ENCODE data around the gene ZNF385A.

ZNF385A gene

GRCh38 chr12:54401119-54401518 lies 16.6 kb upstream of the ZNF385A start (continued):
- no peak for TF ChIP-seq CTCF (tag by site-specific recombination; IDR thresholded peaks at IDR 0.05)
- TF ChIP-seq, protein P1, sequence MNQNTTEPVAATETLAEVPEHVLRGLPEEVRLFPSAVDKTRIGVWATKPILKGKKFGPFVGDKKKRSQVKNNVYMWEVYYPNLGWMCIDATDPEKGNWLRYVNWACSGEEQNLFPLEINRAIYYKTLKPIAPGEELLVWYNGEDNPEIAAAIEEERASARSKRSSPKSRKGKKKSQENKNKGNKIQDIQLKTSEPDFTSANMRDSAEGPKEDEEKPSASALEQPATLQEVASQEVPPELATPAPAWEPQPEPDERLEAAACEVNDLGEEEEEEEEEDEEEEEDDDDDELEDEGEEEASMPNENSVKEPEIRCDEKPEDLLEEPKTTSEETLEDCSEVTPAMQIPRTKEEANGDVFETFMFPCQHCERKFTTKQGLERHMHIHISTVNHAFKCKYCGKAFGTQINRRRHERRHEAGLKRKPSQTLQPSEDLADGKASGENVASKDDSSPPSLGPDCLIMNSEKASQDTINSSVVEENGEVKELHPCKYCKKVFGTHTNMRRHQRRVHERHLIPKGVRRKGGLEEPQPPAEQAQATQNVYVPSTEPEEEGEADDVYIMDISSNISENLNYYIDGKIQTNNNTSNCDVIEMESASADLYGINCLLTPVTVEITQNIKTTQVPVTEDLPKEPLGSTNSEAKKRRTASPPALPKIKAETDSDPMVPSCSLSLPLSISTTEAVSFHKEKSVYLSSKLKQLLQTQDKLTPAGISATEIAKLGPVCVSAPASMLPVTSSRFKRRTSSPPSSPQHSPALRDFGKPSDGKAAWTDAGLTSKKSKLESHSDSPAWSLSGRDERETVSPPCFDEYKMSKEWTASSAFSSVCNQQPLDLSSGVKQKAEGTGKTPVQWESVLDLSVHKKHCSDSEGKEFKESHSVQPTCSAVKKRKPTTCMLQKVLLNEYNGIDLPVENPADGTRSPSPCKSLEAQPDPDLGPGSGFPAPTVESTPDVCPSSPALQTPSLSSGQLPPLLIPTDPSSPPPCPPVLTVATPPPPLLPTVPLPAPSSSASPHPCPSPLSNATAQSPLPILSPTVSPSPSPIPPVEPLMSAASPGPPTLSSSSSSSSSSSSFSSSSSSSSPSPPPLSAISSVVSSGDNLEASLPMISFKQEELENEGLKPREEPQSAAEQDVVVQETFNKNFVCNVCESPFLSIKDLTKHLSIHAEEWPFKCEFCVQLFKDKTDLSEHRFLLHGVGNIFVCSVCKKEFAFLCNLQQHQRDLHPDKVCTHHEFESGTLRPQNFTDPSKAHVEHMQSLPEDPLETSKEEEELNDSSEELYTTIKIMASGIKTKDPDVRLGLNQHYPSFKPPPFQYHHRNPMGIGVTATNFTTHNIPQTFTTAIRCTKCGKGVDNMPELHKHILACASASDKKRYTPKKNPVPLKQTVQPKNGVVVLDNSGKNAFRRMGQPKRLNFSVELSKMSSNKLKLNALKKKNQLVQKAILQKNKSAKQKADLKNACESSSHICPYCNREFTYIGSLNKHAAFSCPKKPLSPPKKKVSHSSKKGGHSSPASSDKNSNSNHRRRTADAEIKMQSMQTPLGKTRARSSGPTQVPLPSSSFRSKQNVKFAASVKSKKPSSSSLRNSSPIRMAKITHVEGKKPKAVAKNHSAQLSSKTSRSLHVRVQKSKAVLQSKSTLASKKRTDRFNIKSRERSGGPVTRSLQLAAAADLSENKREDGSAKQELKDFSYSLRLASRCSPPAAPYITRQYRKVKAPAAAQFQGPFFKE (tag by site-specific recombination; IDR thresholded peaks at IDR 0.05; ENCODE audit: borderline replicate concordance), result no peak
- TF ChIP-seq ZNF391 (tag by site-specific recombination; IDR thresholded peaks at IDR 0.05; ENCODE audit: borderline replicate concordance, low read depth), result no peak
- no peak for TF ChIP-seq HIC1 (tag by site-specific recombination; IDR thresholded peaks at IDR 0.05)

GRCh38 chr12:54398995-54399793 lies 14.7 kb upstream of the ZNF385A start:
- H3K27ac ChIP-seq (ENCODE audit: extremely low read depth, low read depth, low read length), result no peak overlapping the region

More at GRCh38 chr12:54398995-54399793, 14.7 kb upstream of the ZNF385A start:
- no peaks in the 10 kb centered on the region for H3K4me1 ChIP-seq (ENCODE audit: control insufficient read depth, insufficient read depth, low read length)
- no peaks in the 10 kb centered on the region for H3K9me3 ChIP-seq (ENCODE audit: control insufficient read depth, insufficient read depth, low read depth, low read length)
- ChIA-PET CTCF (interaction anchor here (0.6 to 12.2 kb wide), 44 partner anchors 13 to 1449 kb away, joined by 3 to 924 read pairs (median 4); partner anchors contain the start of genes ITGA5 and ZNF385A), POLR2A (interaction anchor here (0.8 to 1.7 kb wide), 4 partner anchors 19 to 41 kb away, joined by 3 to 15 read pairs (median 5); no protein-coding TSS in a partner anchor)
- H3K36me3 ChIP-seq (ENCODE audit: control insufficient read depth in 2 of 2, insufficient read depth in 1 of 2, low read length in 2 of 2), result peaks cover 16 to 98% of the 10 kb centered on the region in 2 experiments
- peak; percentile 24; the same call in 1 of the 2 replicates for TF ChIP-seq PRDM1 (tag by site-specific recombination; IDR thresholded peaks at IDR 0.05)
- TF ChIP-seq ZNF692 (tag by site-specific recombination; IDR thresholded peaks at IDR 0.05), result peak; percentile 43; the same call in 1 of the 2 replicates
- TF ChIP-seq ZNF660 (tag by site-specific recombination; IDR thresholded peaks at IDR 0.05), result 0 out of 2 replicates have a peak, but pooled peaks have one; percentile 36
- peak; percentile 94 for TF ChIP-seq ZNF654 (tag by site-specific recombination; IDR thresholded peaks at IDR 0.05; ENCODE audit: low read depth)
- TF ChIP-seq SETDB1 (IDR thresholded peaks at IDR 0.05; ENCODE audit: insufficient read length, low read length), result no peak
- peak; percentile 96 for TF ChIP-seq CTCF (tag by site-specific recombination; IDR thresholded peaks at IDR 0.05)
- 0 out of 2 replicates have a peak, but pooled peaks have one; percentile 29 for TF ChIP-seq ZFP69B (tag by site-specific recombination; IDR thresholded peaks at IDR 0.05)
- 0 out of 2 replicates have a peak, but pooled peaks have one; percentile 41 for TF ChIP-seq BCL11B (tag by site-specific recombination; IDR thresholded peaks at IDR 0.05; ENCODE audit: low read depth)
- peak; percentile 86 for TF ChIP-seq SP7 (tag by site-specific recombination; IDR thresholded peaks at IDR 0.05)
- no peak for TF ChIP-seq ZNF138 (tag by site-specific recombination; IDR thresholded peaks at IDR 0.05; ENCODE audit: borderline replicate concordance)
- no peak for TF ChIP-seq ZBTB26 (tag by site-specific recombination; optimal IDR thresholded peaks at IDR 0.05)
- TF ChIP-seq ZNF2 (tag by site-specific recombination; IDR thresholded peaks at IDR 0.05), result peak; percentile 92
- no peak overlapping the region for H3K4me3 ChIP-seq (ENCODE audit: low read depth, low read length)
